ENCODE data around the gene ZNF511. TPM values are rescaled to one million over a fixed set of nuclear protein-coding genes. Genes with fewer than 3 reads are reported as not detected.

ZNF511 gene
- total RNA-seq, 1 experiment from 2014 or later, result 42.7 TPM

- no peak for DNase-seq (ENCODE audit: unreplicated experiment)
- CTCF ChIA-PET, result no interaction called here
- POLR2A ChIA-PET, result no interaction called here
- TF ChIP-seq CTCF (IDR thresholded peaks at IDR 0.05; ENCODE audit: unreplicated experiment), result no peak
- Mint-ChIP-seq H3K27me3 (ENCODE audit: insufficient read depth, unreplicated experiment) (peaks cover 43% of the 10 kb centered on the region), H3K4me3 (ENCODE audit: unreplicated experiment) (no peak overlapping the region), H3K9me3 (ENCODE audit: unreplicated experiment) (no peaks in the 10 kb centered on the region), H3K36me3 (ENCODE audit: insufficient read depth, unreplicated experiment) (no peaks in the 10 kb centered on the region), H3K27ac (ENCODE audit: low read depth, unreplicated experiment) (no peak overlapping the region), H3K4me1 (ENCODE audit: insufficient read depth, unreplicated experiment) (no peaks in the 10 kb centered on the region)
- intact Hi-C loops (cut with micrococcal nuclease), result no loop called here
- no TSS peak for BruUV-seq (replicated peaks)
These were observed 27.4 kb downstream of the ZNF511 start for GRCh38 chr10:133336118-133336576.

DNA sequence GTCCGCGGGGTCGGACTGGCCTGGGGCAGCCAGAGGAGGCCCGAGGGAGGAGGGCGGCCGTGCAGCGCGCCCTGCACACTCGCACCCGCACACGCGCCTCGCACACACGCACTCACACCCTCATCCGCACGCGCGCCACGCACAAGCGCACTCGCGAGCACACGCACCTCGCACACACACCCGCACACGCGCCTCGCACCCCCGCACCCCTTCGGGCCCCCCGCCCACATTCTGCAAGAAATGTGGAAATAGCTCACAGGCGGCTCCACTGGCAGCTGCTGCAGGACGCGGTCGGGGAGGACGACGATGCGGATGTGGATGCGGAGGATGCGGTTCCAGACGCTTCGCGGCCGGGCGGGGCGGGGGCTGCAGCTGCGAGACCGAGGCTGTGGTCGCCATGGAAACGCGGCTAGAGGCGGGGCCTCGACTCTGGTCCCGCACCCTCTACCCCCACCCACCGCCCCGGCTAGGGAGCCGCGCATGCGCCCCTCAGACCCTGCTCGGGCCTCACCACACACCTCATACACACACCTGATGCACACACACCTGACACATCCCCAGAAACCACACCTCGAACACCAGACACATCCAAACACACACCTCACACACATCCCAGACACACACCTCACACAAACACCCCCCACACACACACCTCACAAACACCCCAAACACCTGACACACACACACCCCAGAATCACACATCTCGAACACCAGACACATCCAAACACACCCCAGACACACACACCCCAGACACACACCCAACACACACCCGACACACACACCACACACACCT, 28.1 kb downstream of the ZNF511 start, which contains the start of gene CALY:
TSS of gene CALY (minus strand) at position 320 of the 793 bp plus-strand sequence. CDS start 7,907 bp downstream, outside the sequence.
- H3K9me3 Mint-ChIP-seq (ENCODE audit: unreplicated experiment), result no peaks in the 10 kb centered on the region
- no TSS peak for BruUV-seq (replicated peaks)
- H3K27ac Mint-ChIP-seq (ENCODE audit: low read depth, unreplicated experiment), result no peak within 1 kb of the TSS
- CTCF ChIA-PET, result no interaction called here
- no peaks in the 10 kb centered on the region for H3K36me3 Mint-ChIP-seq (ENCODE audit: insufficient read depth, unreplicated experiment)
- POLR2A ChIA-PET, result no interaction called here
- no peak for DNase-seq (ENCODE audit: unreplicated experiment)
- peaks cover 37% of the 10 kb centered on the region for H3K27me3 Mint-ChIP-seq (ENCODE audit: insufficient read depth, unreplicated experiment)
- TF ChIP-seq CTCF (IDR thresholded peaks at IDR 0.05; ENCODE audit: unreplicated experiment), result no peak
- intact Hi-C loops (cut with micrococcal nuclease), result no loop called here
- H3K4me1 Mint-ChIP-seq (ENCODE audit: insufficient read depth, unreplicated experiment), result no peaks in the 10 kb centered on the region
- H3K4me3 Mint-ChIP-seq (ENCODE audit: unreplicated experiment), result no peak within 1 kb of the TSS

DNA sequence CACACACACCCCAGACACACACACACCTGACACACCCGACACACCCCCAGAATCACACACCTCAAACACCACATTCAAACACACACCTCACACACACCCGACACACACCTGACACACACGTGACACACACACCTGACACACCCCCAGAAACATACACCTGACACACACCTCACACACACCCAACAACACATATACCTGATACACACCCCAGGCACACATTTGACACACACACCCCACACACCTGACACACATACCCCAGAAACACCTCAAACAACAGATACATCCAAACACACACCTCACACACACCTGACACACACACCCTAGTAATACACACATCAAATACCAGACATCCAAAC, 28.6 kb downstream of the ZNF511 start:
- H3K27ac Mint-ChIP-seq (ENCODE audit: low read depth, unreplicated experiment), result no peak overlapping the region
- DNase-seq (ENCODE audit: unreplicated experiment), result no peak
- H3K9me3 Mint-ChIP-seq (ENCODE audit: unreplicated experiment), result no peaks in the 10 kb centered on the region
- H3K4me1 Mint-ChIP-seq (ENCODE audit: insufficient read depth, unreplicated experiment), result no peaks in the 10 kb centered on the region
- no peaks in the 10 kb centered on the region for H3K36me3 Mint-ChIP-seq (ENCODE audit: insufficient read depth, unreplicated experiment)
- CTCF ChIA-PET, result no interaction called here
- no peak for TF ChIP-seq CTCF (IDR thresholded peaks at IDR 0.05; ENCODE audit: unreplicated experiment)
- POLR2A ChIA-PET, result no interaction called here
- no peak overlapping the region for H3K4me3 Mint-ChIP-seq (ENCODE audit: unreplicated experiment)
- BruUV-seq (replicated peaks), result no TSS peak
- intact Hi-C loops (cut with micrococcal nuclease), result no loop called here
- H3K27me3 Mint-ChIP-seq (ENCODE audit: insufficient read depth, unreplicated experiment), result peaks cover 31% of the 10 kb centered on the region

DNA sequence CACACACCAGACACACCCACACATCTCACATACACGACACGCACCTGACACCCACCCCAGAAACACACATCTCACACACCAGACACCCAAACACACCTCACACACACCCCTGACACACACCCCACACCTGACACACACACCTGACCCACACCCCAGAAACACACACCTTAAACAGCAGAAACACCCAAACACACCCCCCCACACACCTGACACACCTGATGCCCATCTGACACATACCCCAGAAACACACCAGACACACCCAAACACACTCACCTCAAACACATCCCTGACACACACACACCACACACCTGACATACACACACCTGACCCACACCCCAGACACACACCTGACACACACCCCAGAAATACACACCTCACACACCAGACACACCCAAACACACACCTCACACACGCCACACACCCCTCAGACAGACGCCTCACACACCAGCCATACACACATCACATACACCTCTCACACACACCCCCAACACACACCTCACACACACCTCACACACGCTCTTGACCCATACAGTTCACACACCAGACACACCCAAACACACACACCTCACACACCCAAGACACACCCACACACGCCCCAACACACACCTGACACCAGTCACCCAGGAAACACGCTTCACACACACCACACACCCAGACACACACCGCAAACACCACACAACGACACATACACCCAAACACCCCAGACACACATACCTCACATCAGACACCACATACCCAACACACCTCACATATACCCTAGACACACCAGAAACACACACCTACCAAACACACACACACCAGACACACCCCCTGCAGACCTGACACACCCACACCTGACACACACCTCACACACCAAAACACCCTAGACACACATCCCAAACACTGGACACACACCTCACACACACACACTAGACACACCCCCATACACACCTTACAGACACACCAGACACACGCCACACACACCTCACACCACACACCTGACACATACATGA, 29.7 kb downstream of the ZNF511 start:
- BruUV-seq (replicated peaks), result no TSS peak
- intact Hi-C loops (cut with micrococcal nuclease), result no loop called here
- Mint-ChIP-seq H3K27ac (ENCODE audit: low read depth, unreplicated experiment) (no peak overlapping the region), H3K4me3 (ENCODE audit: unreplicated experiment) (no peak overlapping the region), H3K27me3 (ENCODE audit: insufficient read depth, unreplicated experiment) (peaks cover 21% of the 10 kb centered on the region), H3K9me3 (ENCODE audit: unreplicated experiment) (no peaks in the 10 kb centered on the region), H3K36me3 (ENCODE audit: insufficient read depth, unreplicated experiment) (no peaks in the 10 kb centered on the region), H3K4me1 (ENCODE audit: insufficient read depth, unreplicated experiment) (no peaks in the 10 kb centered on the region)
- ChIA-PET POLR2A (no interaction called here), CTCF (no interaction called here)
- no peak for TF ChIP-seq CTCF (IDR thresholded peaks at IDR 0.05; ENCODE audit: unreplicated experiment)
- DNase-seq (ENCODE audit: unreplicated experiment), result no peak

Data from MCF 10A (cell line).